Thoracic aorta (tissue), 2 donors: ENCODE results near the gene ITGA2. TPM values are rescaled to one million over a fixed set of nuclear protein-coding genes. Genes with fewer than 3 reads are reported as not detected.

Experiments
- ATAC-seq: fragments of 150-250 bp; one replicate; pipeline ENCODE4 v1.8.0; 2017; ENCODE audit warnings: low read depth; ENCODE audit not compliant: insufficient number of reproducible peaks, low FRiP score
- DNase-seq: peaks from one replicate; pipeline ENCODE4 v3.0.0-alpha.2; 2020; ENCODE audit warnings: low spot score
- H3K27ac ChIP-seq, 2 donors: fragments of 200-600 bp; sonication (generic); 1 replicate in 1 of 2; 2 replicates in 1 of 2; pipeline ENCODE4 v1.5.1; 2016; ENCODE audit warnings: mild to moderate bottlenecking in 2 of 2, moderate library complexity in 2 of 2
- H3K27me3 ChIP-seq: fragments of 200-600 bp; sonication (generic); replicated peaks from 2 replicates; pipeline ENCODE4 v1.6.0; 2016; ENCODE audit warnings: mild to moderate bottlenecking; ENCODE audit not compliant: insufficient read depth
- H3K36me3 ChIP-seq: fragments of 200-600 bp; sonication (generic); one replicate; pipeline ENCODE4 v1.5.1; 2016
- H3K4me1 ChIP-seq, 2 donors: fragments of 200-600 bp; sonication (generic); 1 replicate in 1 of 2; 2 replicates in 1 of 2; pipeline versions ENCODE4 v1.5.1 to v1.6.0; 2016; ENCODE audit warnings: low read depth in 2 of 2, mild to moderate bottlenecking in 1 of 2; ENCODE audit not compliant: control insufficient read depth in 1 of 2
- H3K4me3 ChIP-seq: fragments of 200-600 bp; sonication (generic); 2 replicates; pipeline ENCODE4 v1.5.1; 2016; ENCODE audit warnings: mild to moderate bottlenecking
- H3K9me3 ChIP-seq: fragments of 200-600 bp; sonication (generic); 2 replicates; pipeline ENCODE4 v1.5.1; 2016
- total RNA-seq, 2 donors: library from RNA; depleted of rRNA; stranded (reverse); fragments of >200 nt; gene quantifications; one replicate each; pipeline versions ENCODE4 v1.1.0 to v1.2.3, GENCODE V29; 2016
- TF ChIP-seq, protein P1 (sequence below): fragments of 200-600 bp; sonication (generic); IDR thresholded peaks from one replicate; pipeline ENCODE4 v1.5.1; 2019; ENCODE audit warnings: antibody characterized with exemption

Gene ITGA2
- total RNA-seq, result 1 to 10 TPM; 4.9 to 7.2 TPM

DNA sequence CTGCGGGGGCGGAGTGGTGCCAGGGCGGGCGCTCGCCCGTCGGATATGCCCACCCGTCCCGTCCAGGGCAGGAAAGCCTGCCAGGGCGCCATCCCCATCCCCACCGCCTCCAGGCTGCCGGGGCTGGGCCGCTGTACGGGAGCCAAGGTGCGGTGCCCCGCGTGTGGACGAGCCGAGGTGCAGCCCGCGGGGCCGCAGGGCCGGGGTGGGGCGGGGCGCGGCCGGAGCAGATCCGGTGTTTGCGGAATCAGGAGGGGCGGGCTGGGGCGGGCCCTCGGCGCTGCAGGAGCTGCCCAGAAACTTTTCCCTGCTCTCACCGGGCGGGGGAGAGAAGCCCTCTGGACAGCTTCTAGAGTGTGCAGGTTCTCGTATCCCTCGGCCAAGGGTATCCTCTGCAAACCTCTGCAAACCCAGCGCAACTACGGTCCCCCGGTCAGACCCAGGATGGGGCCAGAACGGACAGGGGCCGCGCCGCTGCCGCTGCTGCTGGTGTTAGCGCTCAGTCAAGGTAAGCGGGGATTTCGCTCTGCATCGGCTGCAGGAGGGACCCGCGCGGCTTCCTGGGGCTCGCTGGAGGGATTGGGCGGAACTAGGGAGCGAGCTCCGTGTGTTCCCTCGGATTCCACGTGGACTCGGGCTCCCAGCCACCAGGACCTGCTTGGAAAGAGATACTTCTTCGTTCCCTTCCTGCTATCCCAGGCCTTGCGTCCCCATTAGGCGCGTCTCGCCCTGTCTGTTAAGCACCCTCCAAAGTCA, at the start of gene ITGA2:
Gene ITGA2 (plus strand): TSS at position 328 of the 756 bp plus-strand sequence. CDS start 117 bp downstream, at position 445.
- TF ChIP-seq, protein P1, sequence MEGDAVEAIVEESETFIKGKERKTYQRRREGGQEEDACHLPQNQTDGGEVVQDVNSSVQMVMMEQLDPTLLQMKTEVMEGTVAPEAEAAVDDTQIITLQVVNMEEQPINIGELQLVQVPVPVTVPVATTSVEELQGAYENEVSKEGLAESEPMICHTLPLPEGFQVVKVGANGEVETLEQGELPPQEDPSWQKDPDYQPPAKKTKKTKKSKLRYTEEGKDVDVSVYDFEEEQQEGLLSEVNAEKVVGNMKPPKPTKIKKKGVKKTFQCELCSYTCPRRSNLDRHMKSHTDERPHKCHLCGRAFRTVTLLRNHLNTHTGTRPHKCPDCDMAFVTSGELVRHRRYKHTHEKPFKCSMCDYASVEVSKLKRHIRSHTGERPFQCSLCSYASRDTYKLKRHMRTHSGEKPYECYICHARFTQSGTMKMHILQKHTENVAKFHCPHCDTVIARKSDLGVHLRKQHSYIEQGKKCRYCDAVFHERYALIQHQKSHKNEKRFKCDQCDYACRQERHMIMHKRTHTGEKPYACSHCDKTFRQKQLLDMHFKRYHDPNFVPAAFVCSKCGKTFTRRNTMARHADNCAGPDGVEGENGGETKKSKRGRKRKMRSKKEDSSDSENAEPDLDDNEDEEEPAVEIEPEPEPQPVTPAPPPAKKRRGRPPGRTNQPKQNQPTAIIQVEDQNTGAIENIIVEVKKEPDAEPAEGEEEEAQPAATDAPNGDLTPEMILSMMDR, result no peak
- Histone ChIP-seq H3K9me3 (no peaks in the 10 kb centered on the region), H3K4me3 (peak within 1 kb of the TSS; percentile 81), H3K27ac (no peak within 1 kb of the TSS), H3K4me1 (peaks cover 0 to 11% of the 10 kb centered on the region in 2 donors), H3K36me3 (no peaks in the 10 kb centered on the region), H3K27me3 (no peaks in the 10 kb centered on the region)
- no peak for ATAC-seq
- no peak for DNase-seq

DNA sequence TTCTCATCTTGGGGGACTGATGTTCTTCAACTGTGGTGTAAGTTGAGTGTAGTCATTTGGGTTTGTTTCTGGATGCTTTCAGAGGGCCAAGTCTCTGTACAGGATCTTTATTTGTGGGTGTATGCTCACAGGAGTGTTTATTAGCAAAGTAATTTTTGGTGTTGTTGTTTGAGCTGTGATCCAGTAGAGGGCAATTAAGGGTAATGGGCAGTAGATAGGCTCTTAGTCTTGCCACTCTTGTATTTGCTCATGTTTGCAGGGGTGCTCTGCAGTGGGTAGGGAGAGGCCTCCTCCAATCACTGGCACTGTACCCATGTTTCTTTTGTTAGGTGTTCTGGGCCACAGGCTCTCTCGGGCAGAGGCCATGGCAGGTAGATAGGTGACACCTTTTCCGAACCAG, 45.9 kb upstream of the ITGA2 start:
- Histone ChIP-seq H3K27me3 (no peaks in the 10 kb centered on the region), H3K4me1 (peaks cover 10 to 28% of the 10 kb centered on the region in 2 donors), H3K27ac (no peak overlapping the region), H3K9me3 (no peaks in the 10 kb centered on the region), H3K4me3 (no peak overlapping the region), H3K36me3 (peaks cover 13% of the 10 kb centered on the region)
- ATAC-seq (no peak), DNase-seq (no peak)
- TF ChIP-seq, protein P1, result no peak

DNA sequence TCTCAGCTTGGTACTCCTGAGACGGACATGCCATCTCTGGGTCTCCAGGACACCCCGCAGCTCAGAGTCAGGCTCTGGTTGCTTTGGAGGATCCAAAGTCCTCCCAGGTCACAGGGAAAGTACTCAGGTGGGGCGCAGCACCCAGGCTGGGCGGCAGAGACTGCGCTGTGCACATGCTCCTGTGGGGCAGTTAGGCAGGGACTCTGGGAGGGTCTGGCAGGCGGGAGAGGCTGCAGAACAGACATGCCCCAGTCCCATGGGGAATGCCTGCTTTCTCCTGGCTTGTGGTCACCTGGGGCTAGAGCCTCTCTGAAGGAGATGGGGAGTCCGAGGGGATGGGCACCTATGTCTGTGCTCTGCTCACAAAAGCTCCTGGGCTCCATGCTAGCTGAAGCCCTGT, 45.3 kb upstream of the ITGA2 start:
- Histone ChIP-seq H3K27me3 (no peaks in the 10 kb centered on the region), H3K4me3 (no peak overlapping the region), H3K27ac (no peak overlapping the region), H3K4me1 (peaks cover 10 to 28% of the 10 kb centered on the region in 2 donors), H3K9me3 (no peaks in the 10 kb centered on the region), H3K36me3 (peaks cover 13% of the 10 kb centered on the region)
- DNase-seq, result no peak
- ATAC-seq, result no peak
- TF ChIP-seq, protein P1, result no peak

DNA sequence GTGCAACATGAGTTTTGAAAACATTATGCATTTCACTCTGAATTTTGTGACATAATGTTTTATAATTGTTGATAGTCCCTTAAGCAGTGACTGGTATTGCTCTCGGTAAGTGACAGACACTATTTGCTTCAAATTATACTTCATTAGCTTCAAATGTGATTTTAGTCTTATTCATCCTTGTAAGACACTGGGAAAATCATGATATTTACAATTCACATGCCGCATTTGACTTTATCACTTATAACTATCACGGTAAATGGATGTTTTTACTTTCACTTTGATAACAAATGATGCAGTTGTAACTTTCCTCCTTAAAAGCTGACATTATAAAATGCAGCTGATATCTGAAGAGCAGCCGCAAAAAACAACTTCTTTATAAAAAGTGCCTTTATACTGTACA, 44.1 kb upstream of the ITGA2 start:
- peaks cover 10 to 28% of the 10 kb centered on the region in 2 donors for H3K4me1 ChIP-seq
- H3K4me3 ChIP-seq, result peak overlapping the region; percentile 62
- TF ChIP-seq, protein P1, result no peak
- no peaks in the 10 kb centered on the region for H3K9me3 ChIP-seq
- H3K36me3 ChIP-seq, result peaks cover 6% of the 10 kb centered on the region
- no peaks in the 10 kb centered on the region for H3K27me3 ChIP-seq
- H3K27ac ChIP-seq, result no peak overlapping the region
- no peak for ATAC-seq
- no peak for DNase-seq

DNA sequence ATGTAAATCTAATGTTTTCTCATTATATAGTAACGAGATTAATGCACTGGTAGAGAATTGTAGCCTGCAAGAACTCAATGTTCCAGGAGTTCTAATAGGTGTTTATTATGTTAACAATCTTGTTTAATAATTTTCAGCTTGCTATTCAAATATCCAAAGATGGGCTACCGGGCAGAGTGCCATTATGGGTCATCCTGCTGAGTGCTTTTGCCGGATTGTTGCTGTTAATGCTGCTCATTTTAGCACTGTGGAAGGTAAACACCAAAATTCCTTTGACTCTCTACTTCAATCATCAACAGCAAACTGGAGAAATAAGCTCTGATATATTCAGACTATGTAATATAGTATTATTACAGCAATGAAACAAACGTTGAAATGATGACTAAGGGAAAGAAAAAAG, 41.9 kb upstream of the ITGA2 start:
- TF ChIP-seq, protein P1, result no peak
- no peaks in the 10 kb centered on the region for H3K9me3 ChIP-seq
- ATAC-seq (no peak), DNase-seq (no peak)
- no peak overlapping the region for H3K4me3 ChIP-seq
- no peaks in the 10 kb centered on the region for H3K27me3 ChIP-seq
- peaks cover 10 to 28% of the 10 kb centered on the region in 2 donors for H3K4me1 ChIP-seq
- H3K36me3 ChIP-seq, result peaks cover 5% of the 10 kb centered on the region
- H3K27ac ChIP-seq, result peak overlapping the region in 1 of 2 donors; percentile 43
